ENCODE measurements around the gene PYGO2. TPM values are rescaled to one million over a fixed set of nuclear protein-coding genes. Genes with fewer than 3 reads are reported as not detected.
"Not testable (repeated sequence)": the region's sequence is repeated elsewhere in the genome, so short reads cannot be mapped to it uniquely, and the experiment has no call there.

The PYGO2 gene
- total RNA-seq, 1 donor from 2014 or later, result 42.5 TPM

- peak; percentile 81 to 86 for DNase-seq (ENCODE audit: low read depth in 2 of 2)
Measured at GRCh38 chr1:155000726-155001424, 39.3 kb upstream of the PYGO2 start.

DNA sequence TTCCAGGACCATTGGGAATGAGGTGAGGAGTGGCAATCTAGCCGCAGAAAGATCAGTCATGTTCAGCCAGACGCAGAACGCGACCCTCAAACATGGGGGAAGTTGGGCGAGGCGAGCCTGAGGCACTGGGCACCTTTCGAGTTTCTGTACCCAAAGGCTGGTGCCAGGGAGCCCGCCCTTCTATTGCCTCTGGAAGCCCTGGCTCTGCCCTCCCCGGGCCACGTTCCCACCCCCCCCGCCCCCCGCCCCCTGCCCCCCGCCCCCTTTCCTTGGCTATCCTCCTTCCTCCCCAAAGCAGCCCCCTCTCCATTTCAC, 38.8 kb upstream of the PYGO2 start:
- DNase-seq (ENCODE audit: low read depth in 2 of 2), result peak in 1 of 2 donors; percentile 17

GRCh38 chr1:154999571-155000410, 38.2 kb upstream of the PYGO2 start:
- DNase-seq (ENCODE audit: low read depth in 2 of 2), result peak in 1 of 2 donors; percentile 22

DNA sequence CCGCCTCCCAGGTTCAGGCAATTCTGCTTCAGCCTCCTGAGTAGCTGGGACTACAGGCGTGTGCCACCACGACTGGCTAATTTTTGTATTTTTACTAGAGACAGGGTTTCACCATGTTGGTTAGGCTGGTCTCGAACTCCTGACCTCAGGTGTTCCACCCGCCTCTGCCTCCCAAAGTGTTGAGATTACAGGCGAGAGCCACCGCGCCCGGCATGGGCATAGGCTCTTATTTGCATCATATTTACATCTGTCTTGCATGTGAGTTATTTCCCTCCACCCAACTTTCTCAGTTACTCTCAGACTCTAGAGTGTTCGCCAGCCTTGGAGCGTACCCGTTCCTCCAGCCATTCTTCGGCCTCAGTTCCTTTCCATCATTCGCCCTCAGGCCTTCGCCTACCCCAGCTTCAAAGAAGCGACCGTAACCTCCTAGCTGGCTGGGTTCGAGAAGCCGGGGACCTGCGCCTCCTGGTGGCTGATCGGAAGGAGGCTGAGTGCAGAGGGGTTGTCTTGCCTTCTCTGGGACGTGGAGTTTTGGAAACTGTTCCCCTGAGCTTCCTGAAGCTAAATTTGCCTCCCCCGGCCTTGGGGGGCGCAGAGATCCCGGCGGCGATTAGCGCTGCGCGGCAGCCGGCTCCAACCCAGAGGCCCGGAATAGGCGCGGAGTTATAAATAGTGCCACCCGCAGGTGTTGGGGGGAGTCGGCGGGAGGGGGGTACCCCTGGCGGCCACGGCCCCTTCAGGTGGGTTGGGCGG, 37.4 kb upstream of the PYGO2 start:
- DNase-seq (ENCODE audit: low read depth in 2 of 2), result peak; percentile 65 to 66

DNA sequence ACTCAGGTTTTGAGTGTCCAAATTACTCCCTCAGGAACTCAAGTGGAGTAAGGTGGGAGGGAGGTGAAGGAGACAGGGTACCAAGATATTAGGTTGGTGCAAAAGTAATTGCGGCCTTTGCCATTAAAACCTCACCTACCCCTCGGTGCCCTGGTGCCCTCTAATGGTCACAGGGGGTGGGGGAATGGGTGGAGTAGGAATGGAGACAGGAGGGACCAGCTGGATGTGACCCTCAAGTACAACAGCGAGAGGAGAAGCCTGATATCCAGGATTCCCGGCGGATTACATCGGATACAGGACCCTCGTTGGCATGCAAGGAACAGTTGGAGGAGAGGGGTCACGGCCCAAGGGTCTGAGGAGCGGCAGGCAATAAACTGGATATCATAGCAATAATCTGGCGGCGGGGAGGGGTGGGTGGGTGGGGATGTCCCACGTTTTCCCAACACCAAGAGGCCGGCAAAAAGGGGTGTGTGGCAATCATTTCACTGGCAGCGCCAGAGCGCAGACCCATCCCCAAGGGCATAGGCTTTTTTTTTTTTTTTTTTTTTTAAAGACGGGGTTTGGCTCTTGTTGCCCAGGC, 36.7 kb upstream of the PYGO2 start:
- no peak for DNase-seq (ENCODE audit: low read depth in 2 of 2)

DNA sequence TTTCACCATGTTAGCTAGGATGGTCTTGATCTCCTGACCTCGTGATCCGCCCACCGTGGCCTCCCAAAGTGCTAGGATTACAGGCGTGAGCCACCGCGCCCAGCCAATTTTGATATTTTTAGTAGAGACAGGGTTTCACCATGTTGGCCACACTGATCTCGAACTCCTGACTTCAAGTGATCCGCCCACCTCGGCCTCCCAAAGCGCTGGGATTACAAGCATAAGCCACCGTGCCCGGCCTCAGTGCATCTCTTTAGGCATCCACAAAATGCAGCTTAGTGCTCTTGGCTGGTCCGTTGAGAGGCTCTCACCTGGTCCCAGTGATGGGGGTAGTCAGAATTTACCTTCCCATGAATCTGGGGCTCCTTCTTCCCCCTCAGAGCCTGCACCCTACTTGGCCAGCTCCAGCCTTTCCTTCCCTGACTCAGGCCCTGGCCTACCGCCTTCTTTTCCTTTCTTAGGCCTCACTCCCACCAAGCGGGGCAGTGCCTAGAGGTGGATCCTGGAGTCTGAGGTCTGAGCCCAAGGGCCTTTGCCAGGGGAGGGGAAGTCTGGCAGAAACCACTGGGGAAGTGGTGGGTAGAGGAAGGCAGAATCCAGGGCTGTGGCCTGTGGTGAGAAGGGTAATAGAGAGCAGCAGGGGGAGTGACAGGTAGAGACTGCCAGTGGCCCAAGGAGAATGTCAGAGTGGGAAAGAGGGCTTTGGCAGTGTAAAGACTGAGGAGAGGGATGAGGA, 35.6 kb upstream of the PYGO2 start:
- DNase-seq (ENCODE audit: low read depth in 2 of 2), result no peak

GRCh38 chr1:154995301-154995983, 33.9 kb upstream of the PYGO2 start:
- DNase-seq (ENCODE audit: low read depth in 2 of 2), result peak; percentile 53 to 83

DNA sequence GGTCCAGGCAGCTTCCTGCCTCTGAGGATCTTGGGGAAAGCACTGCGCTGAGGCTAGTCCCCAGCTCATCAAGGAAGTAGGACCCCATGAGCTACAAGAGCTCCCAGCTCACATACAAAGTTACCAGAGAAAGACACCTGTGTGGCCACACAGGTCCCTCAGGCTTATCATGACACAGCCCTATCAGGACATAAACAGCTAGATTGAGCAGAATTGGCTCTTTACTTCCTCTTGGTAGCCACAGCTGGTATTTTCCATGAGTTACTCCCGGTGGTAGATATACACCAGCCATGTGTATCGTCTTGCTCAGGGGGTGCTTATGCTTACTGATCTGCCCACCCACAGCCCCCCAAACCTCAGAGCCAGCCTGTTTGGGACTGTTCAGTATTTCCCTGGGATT, 33.0 kb upstream of the PYGO2 start:
- DNase-seq (ENCODE audit: low read depth in 2 of 2), result no peak

DNA sequence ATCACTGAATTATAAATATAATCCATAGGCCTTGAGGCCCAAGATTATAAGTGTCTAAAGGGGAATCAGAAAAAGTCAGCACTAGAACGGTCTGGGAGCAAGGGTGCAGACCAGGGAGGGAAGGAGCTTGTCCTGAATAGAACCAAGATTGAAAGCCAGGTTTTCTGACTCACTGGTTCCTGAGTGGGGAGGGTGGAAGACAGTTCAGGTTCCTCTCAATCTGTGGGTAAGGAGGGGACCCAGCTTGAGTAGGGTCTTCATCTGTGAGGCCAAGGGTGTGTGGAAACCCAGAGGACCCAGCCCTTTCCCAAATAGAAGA, 32.6 kb upstream of the PYGO2 start:
- peak in 1 of 2 donors; percentile 32 for DNase-seq (ENCODE audit: low read depth in 2 of 2)

- no peak for DNase-seq (ENCODE audit: low read depth in 2 of 2)
Measured at GRCh38 chr1:154993572-154994268, 32.1 kb upstream of the PYGO2 start, which contains the start of gene LENEP. LENEP (plus strand) TSS chr1:154993586; CDS start chr1:154993608, 22 bp downstream.

DNA sequence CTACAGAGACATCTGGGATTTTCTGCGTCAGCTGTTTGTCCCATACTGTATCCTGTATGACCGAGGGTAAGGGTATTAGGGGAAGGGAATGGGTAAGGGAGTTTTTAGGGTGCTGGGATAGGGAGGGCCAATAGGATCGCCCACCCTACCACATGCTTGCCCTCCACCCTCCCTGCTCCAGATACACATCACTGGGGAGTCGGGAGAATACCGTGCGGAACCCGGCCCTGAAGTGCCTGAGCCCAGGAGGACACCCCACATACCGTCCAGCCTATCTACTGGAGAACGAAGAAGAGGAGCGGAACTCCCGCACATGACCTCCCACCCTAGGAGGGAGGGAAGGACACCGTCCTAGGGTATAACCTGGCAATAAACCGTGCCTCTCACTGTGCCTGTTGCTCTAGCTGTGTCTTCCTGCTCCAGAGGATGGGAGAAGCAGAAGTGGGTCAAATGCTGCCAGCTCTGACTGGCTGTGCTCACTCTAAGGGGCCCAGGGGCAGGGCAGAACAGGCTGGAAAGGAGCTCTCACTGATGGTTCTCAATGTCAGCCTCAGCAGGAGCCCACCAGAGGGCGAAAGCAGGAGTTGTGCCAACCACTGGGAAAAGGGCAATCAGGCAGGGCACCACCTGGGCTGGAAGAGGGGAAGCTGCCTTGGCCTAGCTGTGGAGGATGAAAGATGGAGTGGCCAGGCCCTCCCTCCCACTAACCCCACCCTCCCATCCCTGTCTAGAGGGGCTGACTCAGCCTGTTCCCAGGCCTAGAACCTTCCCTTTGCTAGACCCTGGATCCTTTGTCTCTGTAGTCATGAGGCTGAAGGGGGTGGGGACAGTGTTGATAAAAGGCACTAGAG, 31.4 kb upstream of the PYGO2 start:
- peak in 1 of 2 donors; percentile 33 for DNase-seq (ENCODE audit: low read depth in 2 of 2)

- DNase-seq (ENCODE audit: low read depth in 2 of 2), result no peak
Measured at GRCh38 chr1:154990276-154990675, 28.7 kb upstream of the PYGO2 start.

DNA sequence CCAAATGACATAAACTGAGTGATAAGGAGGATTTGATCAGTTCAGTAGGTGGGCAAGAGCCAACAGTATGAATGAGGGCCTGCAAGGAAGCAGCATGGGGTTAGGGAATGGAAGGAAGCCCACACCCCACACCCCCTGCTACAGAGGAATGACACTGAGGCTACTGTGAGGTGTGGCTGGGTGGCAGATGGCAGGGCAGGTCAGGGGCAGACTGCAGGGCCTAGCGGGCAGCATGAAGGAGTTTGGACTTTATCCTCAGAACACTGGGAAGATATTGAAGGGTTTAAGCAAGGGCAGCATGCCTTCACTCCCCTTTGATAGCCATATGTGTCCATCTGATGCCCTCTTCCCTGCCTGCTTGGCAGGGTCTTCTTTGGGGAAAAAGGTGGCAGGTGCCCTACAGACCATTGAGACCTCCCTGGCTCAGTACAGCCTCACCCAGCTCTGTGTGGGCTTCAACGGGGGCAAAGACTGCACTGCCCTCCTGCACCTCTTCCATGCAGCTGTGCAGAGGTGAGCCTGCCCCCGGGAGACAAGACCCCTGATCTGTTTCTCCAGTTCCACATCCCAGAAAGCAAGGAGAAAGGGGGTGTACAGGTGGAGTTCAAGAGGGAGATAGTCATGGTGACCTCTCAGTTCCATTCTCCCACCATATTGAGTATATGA, 27.7 kb upstream of the PYGO2 start:
- DNase-seq (ENCODE audit: low read depth in 2 of 2), result no peak

- DNase-seq (ENCODE audit: low read depth in 2 of 2), result no peak
Measured at GRCh38 chr1:154988058-154988954, 26.7 kb upstream of the PYGO2 start.

DNA sequence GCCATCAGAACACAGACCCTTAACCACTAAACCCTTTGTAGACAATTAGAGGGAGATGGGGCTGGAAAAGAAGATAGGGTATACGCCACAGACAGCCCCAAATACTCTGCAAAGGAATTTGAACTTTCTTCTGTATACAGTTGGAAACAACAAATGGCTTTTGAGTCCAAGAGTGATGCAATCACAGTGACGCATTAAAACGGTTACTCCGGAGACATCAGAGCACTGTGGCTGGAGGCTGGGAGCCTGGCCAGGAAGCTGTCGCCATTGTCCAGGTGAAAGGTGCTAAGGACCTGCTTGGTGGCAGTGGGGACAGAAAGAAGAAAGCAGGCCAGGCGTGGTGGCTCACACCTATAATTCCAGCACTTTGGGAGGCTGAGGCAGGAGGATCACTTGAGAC, 25.7 kb upstream of the PYGO2 start:
- no peak for DNase-seq (ENCODE audit: low read depth in 2 of 2)

GRCh38 chr1:154986736-154987135, 25.2 kb upstream of the PYGO2 start:
- DNase-seq (ENCODE audit: low read depth in 2 of 2), result not testable (repeated sequence)

GRCh38 chr1:154983776-154984466, 22.3 kb upstream of the PYGO2 start:
- peak in 1 of 2 donors; percentile 19 for DNase-seq (ENCODE audit: low read depth in 2 of 2)
